HL-60 (cell line): Measurements from ENCODE around the gene CMC1.

Experiments used
- GABPA ChIP-seq: IDR thresholded peaks from 2 replicates; pipeline ENCODE4 v1.6.1; 2012; ENCODE audit warnings: low read depth
- POLR2AphosphoS5 ChIP-seq: IDR thresholded peaks from 2 replicates; pipeline ENCODE4 v1.6.1; 2012; ENCODE audit warnings: low read depth
- SPI1 ChIP-seq: IDR thresholded peaks from 2 replicates; pipeline ENCODE4 v1.6.1; 2012; ENCODE audit warnings: low read depth, mild to moderate bottlenecking, borderline replicate concordance
- TF ChIP-seq, protein P1 (sequence below): IDR thresholded peaks from one replicate; pipeline ENCODE4 v1.5.1; 2011; ENCODE audit warnings: low read length, control low read depth, inconsistent platforms; ENCODE audit not compliant: insufficient read depth
- TF ChIP-seq, protein P2 (sequence below): IDR thresholded peaks from 2 replicates; pipeline ENCODE4 v1.6.1; 2012; ENCODE audit warnings: low read depth; ENCODE audit not compliant: insufficient replicate concordance

DNA sequence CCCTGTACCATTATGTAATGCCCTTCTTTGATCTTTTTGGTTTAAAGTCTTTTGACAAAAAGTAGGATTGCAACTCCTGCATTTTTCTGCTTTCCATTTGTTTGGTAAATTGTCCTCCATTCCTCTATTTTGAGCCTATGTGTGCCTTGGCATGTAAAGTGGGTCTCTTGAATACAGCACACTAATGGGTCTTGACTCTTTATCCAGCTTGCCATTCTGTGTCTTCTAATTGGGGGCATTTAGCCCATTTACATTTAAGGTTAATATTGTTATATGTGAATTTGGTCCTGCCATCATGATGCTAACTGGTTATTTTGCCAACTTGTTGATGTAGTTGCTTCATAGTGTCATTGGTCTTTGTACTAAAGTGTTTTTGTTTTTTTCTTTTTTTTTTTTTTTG, 32.4 kb downstream of the CMC1 start:
- TF ChIP-seq, protein P1, sequence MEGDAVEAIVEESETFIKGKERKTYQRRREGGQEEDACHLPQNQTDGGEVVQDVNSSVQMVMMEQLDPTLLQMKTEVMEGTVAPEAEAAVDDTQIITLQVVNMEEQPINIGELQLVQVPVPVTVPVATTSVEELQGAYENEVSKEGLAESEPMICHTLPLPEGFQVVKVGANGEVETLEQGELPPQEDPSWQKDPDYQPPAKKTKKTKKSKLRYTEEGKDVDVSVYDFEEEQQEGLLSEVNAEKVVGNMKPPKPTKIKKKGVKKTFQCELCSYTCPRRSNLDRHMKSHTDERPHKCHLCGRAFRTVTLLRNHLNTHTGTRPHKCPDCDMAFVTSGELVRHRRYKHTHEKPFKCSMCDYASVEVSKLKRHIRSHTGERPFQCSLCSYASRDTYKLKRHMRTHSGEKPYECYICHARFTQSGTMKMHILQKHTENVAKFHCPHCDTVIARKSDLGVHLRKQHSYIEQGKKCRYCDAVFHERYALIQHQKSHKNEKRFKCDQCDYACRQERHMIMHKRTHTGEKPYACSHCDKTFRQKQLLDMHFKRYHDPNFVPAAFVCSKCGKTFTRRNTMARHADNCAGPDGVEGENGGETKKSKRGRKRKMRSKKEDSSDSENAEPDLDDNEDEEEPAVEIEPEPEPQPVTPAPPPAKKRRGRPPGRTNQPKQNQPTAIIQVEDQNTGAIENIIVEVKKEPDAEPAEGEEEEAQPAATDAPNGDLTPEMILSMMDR, result no peak
- TF ChIP-seq POLR2AphosphoS5 (no peak), SPI1 (no peak), GABPA (no peak)
- TF ChIP-seq, protein P2, sequence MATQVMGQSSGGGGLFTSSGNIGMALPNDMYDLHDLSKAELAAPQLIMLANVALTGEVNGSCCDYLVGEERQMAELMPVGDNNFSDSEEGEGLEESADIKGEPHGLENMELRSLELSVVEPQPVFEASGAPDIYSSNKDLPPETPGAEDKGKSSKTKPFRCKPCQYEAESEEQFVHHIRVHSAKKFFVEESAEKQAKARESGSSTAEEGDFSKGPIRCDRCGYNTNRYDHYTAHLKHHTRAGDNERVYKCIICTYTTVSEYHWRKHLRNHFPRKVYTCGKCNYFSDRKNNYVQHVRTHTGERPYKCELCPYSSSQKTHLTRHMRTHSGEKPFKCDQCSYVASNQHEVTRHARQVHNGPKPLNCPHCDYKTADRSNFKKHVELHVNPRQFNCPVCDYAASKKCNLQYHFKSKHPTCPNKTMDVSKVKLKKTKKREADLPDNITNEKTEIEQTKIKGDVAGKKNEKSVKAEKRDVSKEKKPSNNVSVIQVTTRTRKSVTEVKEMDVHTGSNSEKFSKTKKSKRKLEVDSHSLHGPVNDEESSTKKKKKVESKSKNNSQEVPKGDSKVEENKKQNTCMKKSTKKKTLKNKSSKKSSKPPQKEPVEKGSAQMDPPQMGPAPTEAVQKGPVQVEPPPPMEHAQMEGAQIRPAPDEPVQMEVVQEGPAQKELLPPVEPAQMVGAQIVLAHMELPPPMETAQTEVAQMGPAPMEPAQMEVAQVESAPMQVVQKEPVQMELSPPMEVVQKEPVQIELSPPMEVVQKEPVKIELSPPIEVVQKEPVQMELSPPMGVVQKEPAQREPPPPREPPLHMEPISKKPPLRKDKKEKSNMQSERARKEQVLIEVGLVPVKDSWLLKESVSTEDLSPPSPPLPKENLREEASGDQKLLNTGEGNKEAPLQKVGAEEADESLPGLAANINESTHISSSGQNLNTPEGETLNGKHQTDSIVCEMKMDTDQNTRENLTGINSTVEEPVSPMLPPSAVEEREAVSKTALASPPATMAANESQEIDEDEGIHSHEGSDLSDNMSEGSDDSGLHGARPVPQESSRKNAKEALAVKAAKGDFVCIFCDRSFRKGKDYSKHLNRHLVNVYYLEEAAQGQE, result no peak
